GM23338 (cell line): Measurements from ENCODE around the gene SESN1. TPM values are rescaled to one million over a fixed set of nuclear protein-coding genes. Genes with fewer than 3 reads are reported as not detected.

ENCODE experiments used
- ATAC-seq: fragments of 200-7000 bp; cut with Tn5 transposase; 3 replicates; pipeline ENCODE4 v1.9.1; 2020
- DNase-seq: peaks from one replicate; pipeline ENCODE4 v3.0.0-alpha.2; 2015; ENCODE audit warnings: low spot score
- H2AFZ ChIP-seq: fragments of 200-600 bp; sonication (generic); 2 replicates; pipeline ENCODE4 v1.8.0; 2016; ENCODE audit warnings: antibody characterized with exemption, mild to moderate bottlenecking, moderate library complexity
- H3F3A ChIP-seq: fragments of 200-600 bp; sonication (generic); replicated peaks from 2 replicates; pipeline ENCODE4 v1.8.0; 2017; ENCODE audit warnings: antibody characterized with exemption, mixed run types, low read depth
- H3K27ac ChIP-seq: fragments of 200-600 bp; sonication (generic); 2 replicates; pipeline ENCODE4 v1.6.1; 2016; ENCODE audit warnings: low read depth
- H3K27me3 ChIP-seq: fragments of 200-600 bp; sonication (generic); 2 replicates; pipeline ENCODE4 v1.8.0; 2016; ENCODE audit warnings: mild to moderate bottlenecking, mixed run types, moderate library complexity; ENCODE audit not compliant: insufficient read depth
- H3K36me3 ChIP-seq: fragments of 200-600 bp; sonication (generic); 2 replicates; pipeline ENCODE4 v1.8.0; 2016; ENCODE audit warnings: mild to moderate bottlenecking; ENCODE audit not compliant: insufficient read depth
- H3K4me1 ChIP-seq: fragments of 200-600 bp; sonication (generic); 2 replicates; pipeline ENCODE4 v1.8.0; 2016; ENCODE audit warnings: mild to moderate bottlenecking, moderate library complexity; ENCODE audit not compliant: insufficient read depth
- H3K4me2 ChIP-seq: fragments of 200-600 bp; sonication (generic); 2 replicates; pipeline ENCODE4 v1.7.1; 2017; ENCODE audit warnings: mixed run types
- H3K4me3 ChIP-seq: fragments of 200-600 bp; sonication (generic); 2 replicates; pipeline ENCODE4 v1.6.1; 2016; ENCODE audit warnings: mixed run types
- H3K79me2 ChIP-seq: fragments of 200-600 bp; sonication (generic); replicated peaks from 2 replicates; pipeline ENCODE4 v1.8.0; 2017; ENCODE audit warnings: mild to moderate bottlenecking; ENCODE audit not compliant: insufficient read depth
- H3K9me2 ChIP-seq: fragments of 200-600 bp; sonication (generic); 2 replicates; pipeline ENCODE4 v1.8.0; 2017; ENCODE audit not compliant: insufficient read depth
- H4K20me1 ChIP-seq: fragments of 200-600 bp; sonication (generic); replicated peaks from 2 replicates; pipeline ENCODE4 v1.8.0; 2017; ENCODE audit warnings: mild to moderate bottlenecking; ENCODE audit not compliant: insufficient read depth
- H3K27ac Mint-ChIP-seq: 2 replicates; pipeline ENCODE4 v1.8.0; 2020; ENCODE audit warnings: inconsistent platforms, mild to moderate bottlenecking, moderate library complexity, mixed read lengths
- H3K27me3 Mint-ChIP-seq: 3 replicates; pipeline ENCODE4 v1.8.0; 2022; ENCODE audit warnings: low read depth, mild to moderate bottlenecking, moderate library complexity, mixed read lengths, inconsistent platforms; ENCODE audit not compliant: insufficient read depth, poor library complexity
- H3K36me3 Mint-ChIP-seq: 3 replicates; pipeline ENCODE4 v1.8.0; 2021; ENCODE audit warnings: low read depth, mild to moderate bottlenecking, inconsistent platforms, moderate library complexity, mixed read lengths
- H3K4me1 Mint-ChIP-seq: 3 replicates; pipeline ENCODE4 v1.8.0; 2020; ENCODE audit warnings: mild to moderate bottlenecking, inconsistent platforms, mixed read lengths
- H3K4me3 Mint-ChIP-seq: 3 replicates; pipeline ENCODE4 v1.8.0; 2021; ENCODE audit warnings: moderate library complexity, mild to moderate bottlenecking, inconsistent platforms, mixed read lengths
- H3K9me3 Mint-ChIP-seq: 3 replicates; pipeline ENCODE4 v1.8.0; 2020; ENCODE audit warnings: moderate library complexity, mild to moderate bottlenecking, inconsistent platforms, mixed read lengths
- EZH2 ChIP-seq: fragments of 200-600 bp; sonication (generic); IDR thresholded peaks from one replicate; pipeline ENCODE4 v1.8.0; 2017; ENCODE audit warnings: antibody characterized with exemption, mild to moderate bottlenecking, low read depth; ENCODE audit not compliant: unreplicated experiment
- EZH2phosphoT487 ChIP-seq: fragments of 200-600 bp; sonication (generic); IDR thresholded peaks from one replicate; pipeline ENCODE4 v1.8.1; 2018; ENCODE audit warnings: antibody characterized with exemption; ENCODE audit not compliant: unreplicated experiment
- JUNB ChIP-seq: IDR thresholded peaks from one replicate; pipeline ENCODE4 v1.6.1; 2016; ENCODE audit warnings: antibody characterized with exemption; ENCODE audit not compliant: unreplicated experiment
- NANOG ChIP-seq: IDR thresholded peaks from 2 replicates; pipeline ENCODE4 v1.6.1; 2016; ENCODE audit warnings: antibody characterized with exemption, borderline replicate concordance
- POLR2AphosphoS5 ChIP-seq: IDR thresholded peaks from 2 replicates; pipeline ENCODE4 v1.6.1; 2016; ENCODE audit warnings: antibody characterized with exemption, low read depth
- ZNF114 ChIP-seq: fragments of 250-450 bp; sonication (Bioruptor Pico); IDR thresholded peaks from 2 replicates; pipeline ENCODE4 v1.5.0; 2020; ENCODE audit warnings: mild to moderate bottlenecking, moderate library complexity
- ZNF331 ChIP-seq: fragments of 250-450 bp; sonication (Bioruptor Pico); IDR thresholded peaks from 2 replicates; pipeline ENCODE4 v1.5.0; 2020; ENCODE audit warnings: low read depth, mild to moderate bottlenecking, moderate library complexity
- ZNF462 ChIP-seq: fragments of 250-450 bp; sonication (Bioruptor Pico); IDR thresholded peaks from 2 replicates; pipeline ENCODE4 v1.5.0; 2020; ENCODE audit warnings: mild to moderate bottlenecking, moderate library complexity
- polyA plus RNA-seq: library from polyadenylated mRNA; unstranded; fragments of >200 nt; fragmentation: Nextera tagmentation; extraction: Ambion mirVana; gene quantifications from 2 replicates; pipeline ENCODE4 v1.2.1, GENCODE V29; 2016
- total RNA-seq: library from RNA; depleted of rRNA; stranded (reverse); fragments of >200 nt; shearing (Covaris generic); gene quantifications from 2 replicates; pipeline ENCODE4 v1.2.3, GENCODE V29; 2014
- TF ChIP-seq, protein P1 (sequence below), 2 experiments: fragments of 200-600 bp in 1 of 2; sonication (generic) in 1 of 2; conservative IDR thresholded peaks; 2 replicates each; pipeline versions ENCODE4 v1.5.1 to v1.6.1; 2016 to 2017; ENCODE audit warnings: antibody characterized with exemption in 2 of 2, low read depth in 2 of 2, mild to moderate bottlenecking in 2 of 2, moderate library complexity in 1 of 2

SESN1 gene
- total and polyA plus RNA-seq, 2 experiments from 2014 or later = 26.2 to 36.4 TPM

DNA sequence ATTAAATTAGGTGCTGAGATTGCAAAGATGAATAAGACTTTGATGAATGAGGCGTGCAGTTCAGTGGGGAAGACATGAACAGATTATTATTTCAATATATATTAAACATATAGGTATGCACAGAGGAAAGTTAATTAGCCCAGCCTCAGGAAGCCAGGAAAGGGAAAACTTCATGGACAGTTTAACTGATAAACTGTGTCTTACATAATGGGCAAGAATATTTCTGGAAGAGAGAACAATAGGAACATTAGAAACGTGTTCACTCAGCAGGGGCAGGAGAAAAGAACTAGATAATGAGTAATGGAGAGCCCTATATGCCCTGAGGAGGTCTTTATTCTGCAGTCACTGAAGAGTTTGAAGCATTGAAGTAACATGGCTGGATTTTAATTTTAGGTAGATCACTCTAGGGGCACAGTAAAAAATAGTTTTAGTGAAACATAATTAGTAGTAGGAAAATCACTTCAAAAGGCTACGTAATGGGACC lies 24.3 kb upstream of the SESN1 start (continued):
- TF ChIP-seq ZNF462 (CRISPR knock-in tag) = no peak

DNA sequence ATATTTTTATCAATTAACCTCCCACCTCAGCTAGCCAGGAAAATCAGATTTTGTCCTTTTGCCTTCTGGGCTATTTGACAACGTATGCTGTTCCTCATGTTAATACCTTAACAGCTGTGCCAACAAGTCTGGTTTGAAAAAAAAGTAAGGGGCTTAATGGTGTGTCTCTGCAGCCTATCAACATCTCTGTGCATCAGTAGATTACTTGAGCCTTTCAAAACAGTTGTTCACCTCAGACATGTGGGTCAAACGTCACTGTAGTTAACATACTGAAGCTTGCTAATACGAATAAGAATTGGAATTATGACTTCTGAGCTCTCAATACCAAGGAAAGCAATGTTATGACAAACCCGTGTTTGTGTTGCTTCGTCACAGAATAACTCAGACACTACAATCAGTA lies 23.7 kb upstream of the SESN1 start:
- H4K20me1 ChIP-seq = no peaks in the 10 kb centered on the region
- H3F3A ChIP-seq = no peaks in the 10 kb centered on the region
- H3K79me2 ChIP-seq = no peaks in the 10 kb centered on the region
- H3K9me3 Mint-ChIP-seq = no peaks in the 10 kb centered on the region
- no peak overlapping the region for H3K4me2 ChIP-seq
- no peaks in the 10 kb centered on the region for H3K36me3 ChIP-seq
- no peak overlapping the region for H2AFZ ChIP-seq
- no peaks in the 10 kb centered on the region for H3K36me3 Mint-ChIP-seq
- no peaks in the 10 kb centered on the region for H3K9me2 ChIP-seq
- DNase-seq (no peak), ATAC-seq (no peak)
- H3K27ac ChIP-seq = no peak overlapping the region
- no peak overlapping the region for H3K27ac Mint-ChIP-seq
- H3K4me3 Mint-ChIP-seq = no peak overlapping the region
- H3K27me3 ChIP-seq = no peaks in the 10 kb centered on the region
- H3K27me3 Mint-ChIP-seq = peaks cover 1% of the 10 kb centered on the region
- H3K4me1 Mint-ChIP-seq = no peaks in the 10 kb centered on the region
- H3K4me1 ChIP-seq = no peaks in the 10 kb centered on the region
- H3K4me3 ChIP-seq = no peak overlapping the region
- no peak for TF ChIP-seq ZNF462 (CRISPR knock-in tag)
- no peak for TF ChIP-seq EZH2phosphoT487
- TF ChIP-seq, protein P1, sequence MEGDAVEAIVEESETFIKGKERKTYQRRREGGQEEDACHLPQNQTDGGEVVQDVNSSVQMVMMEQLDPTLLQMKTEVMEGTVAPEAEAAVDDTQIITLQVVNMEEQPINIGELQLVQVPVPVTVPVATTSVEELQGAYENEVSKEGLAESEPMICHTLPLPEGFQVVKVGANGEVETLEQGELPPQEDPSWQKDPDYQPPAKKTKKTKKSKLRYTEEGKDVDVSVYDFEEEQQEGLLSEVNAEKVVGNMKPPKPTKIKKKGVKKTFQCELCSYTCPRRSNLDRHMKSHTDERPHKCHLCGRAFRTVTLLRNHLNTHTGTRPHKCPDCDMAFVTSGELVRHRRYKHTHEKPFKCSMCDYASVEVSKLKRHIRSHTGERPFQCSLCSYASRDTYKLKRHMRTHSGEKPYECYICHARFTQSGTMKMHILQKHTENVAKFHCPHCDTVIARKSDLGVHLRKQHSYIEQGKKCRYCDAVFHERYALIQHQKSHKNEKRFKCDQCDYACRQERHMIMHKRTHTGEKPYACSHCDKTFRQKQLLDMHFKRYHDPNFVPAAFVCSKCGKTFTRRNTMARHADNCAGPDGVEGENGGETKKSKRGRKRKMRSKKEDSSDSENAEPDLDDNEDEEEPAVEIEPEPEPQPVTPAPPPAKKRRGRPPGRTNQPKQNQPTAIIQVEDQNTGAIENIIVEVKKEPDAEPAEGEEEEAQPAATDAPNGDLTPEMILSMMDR (conservative IDR thresholded peaks at IDR 0.05; ENCODE audit: low read depth in 2 of 2) = no peak
- no peak for TF ChIP-seq JUNB
- no peak for TF ChIP-seq EZH2
- no peak for TF ChIP-seq ZNF114 (CRISPR knock-in tag)
- no peak for TF ChIP-seq POLR2AphosphoS5
- no peak for TF ChIP-seq NANOG
- no peak for TF ChIP-seq ZNF331 (CRISPR knock-in tag)
